HCT116 (cell line): ENCODE results near the gene MYL5. TPM values are rescaled to one million over a fixed set of nuclear protein-coding genes. Genes with fewer than 3 reads are reported as not detected.

Experiments
- ATAC-seq: fragments of 200-7000 bp; cut with Tn5 transposase; 2 replicates; pipeline ENCODE4 v1.9.1; 2020; ENCODE audit warnings: mild to moderate bottlenecking, moderate library complexity
- BruUV-seq: library from RNA; stranded (reverse); fragments of 400-500 nt; replicated peaks from 2 replicates; lab custom pipeline; 2021; lab: Mats Ljungman, UMichigan
- CTCF ChIA-PET: fragments of 300-600 bp; sonication (Branson Sonifier 250); formaldehyde crosslinking; loops from one replicate; lab custom pipeline; 2021; ENCODE audit warnings: antibody characterized with exemption; lab: Charles Lee
- POLR2A ChIA-PET: fragments of 300-600, 350-600 bp; sonication (Branson Sonifier 250); formaldehyde crosslinking; loops from one replicate; lab custom pipeline; 2021; ENCODE audit warnings: antibody characterized with exemption; lab: Charles Lee
- RAD21 ChIA-PET, 2 experiments: fragments of 300-600 bp; sonication (Branson Sonifier 250); formaldehyde crosslinking; loops; one replicate each; lab custom pipeline; 2023; ENCODE audit warnings: low total read pairs in 2 of 2; ENCODE audit not compliant: uncharacterized antibody in 2 of 2, unreplicated experiment in 2 of 2, low non-redundant PET in 1 of 2; lab: Charles Lee
- DNase-seq: peaks from one replicate; pipeline ENCODE4 v3.0.0-alpha.2; 2010; ENCODE audit warnings: low read depth, low spot score
- H2AFZ ChIP-seq: fragments of 200-600 bp; shearing (Covaris generic), sonication (generic); 2 replicates; pipeline ENCODE4 v1.6.1; 2017; ENCODE audit warnings: low read depth, mixed run types, mixed read lengths, antibody characterized with exemption, low read length; ENCODE audit not compliant: poor library complexity, severe bottlenecking
- H3K27ac ChIP-seq: 2 replicates; pipeline ENCODE4 v1.5.1; 2012; ENCODE audit warnings: low read depth, low read length
- H3K27me3 ChIP-seq: fragments of 200-600 bp; sonication (generic); 2 replicates; pipeline ENCODE4 v1.6.1; 2016; ENCODE audit warnings: mixed run types, low read length, mixed read lengths; ENCODE audit not compliant: insufficient read depth
- H3K36me3 ChIP-seq, 2 experiments: fragments of 200-500 bp in 1 of 2; fragments of 200-600 bp in 1 of 2; sonication (Bioruptor generic) in 1 of 2; sonication (generic) in 1 of 2; 2 replicates each; pipeline versions ENCODE4 v1.5.1 to v1.6.1; 2014 to 2016; ENCODE audit warnings: low read length in 2 of 2, inconsistent platforms in 1 of 2, mixed read lengths in 1 of 2, mixed run types in 1 of 2; ENCODE audit not compliant: insufficient read depth in 2 of 2, control insufficient read depth in 1 of 2
- H3K4me1 ChIP-seq, 2 experiments: fragments of 200-600 bp in 1 of 2; sonication (generic) in 1 of 2; 2 replicates each; pipeline versions ENCODE4 v1.5.1 to v1.6.1; 2012 to 2017; ENCODE audit warnings: low read length in 2 of 2, inconsistent platforms in 1 of 2, mild to moderate bottlenecking in 1 of 2, mixed read lengths in 1 of 2, mixed run types in 1 of 2, moderate library complexity in 1 of 2; ENCODE audit not compliant: insufficient read depth in 2 of 2, control insufficient read depth in 1 of 2
- H3K4me2 ChIP-seq: fragments of 200-600 bp; sonication (generic); 2 replicates; pipeline ENCODE4 v1.6.1; 2017; ENCODE audit warnings: mixed run types, low read length, mixed read lengths
- H3K4me3 ChIP-seq, 2 experiments: fragments of 200-600 bp in 1 of 2; sonication (generic) in 1 of 2; replicated peaks in 1 of 2; 2 replicates each; pipeline ENCODE4 v1.5.1; 2011 to 2016; ENCODE audit warnings: low read length in 2 of 2, control low read depth in 1 of 2, low read depth in 1 of 2, mild to moderate bottlenecking in 1 of 2, mixed read lengths in 1 of 2, mixed run types in 1 of 2
- H3K79me2 ChIP-seq: fragments of 200-600 bp; sonication (generic); 2 replicates; pipeline ENCODE4 v1.6.1; 2017; ENCODE audit warnings: mild to moderate bottlenecking, mixed run types, low read length, moderate library complexity, mixed read lengths; ENCODE audit not compliant: insufficient read depth
- H3K9ac ChIP-seq: fragments of 200-600 bp; sonication (generic); 2 replicates; pipeline ENCODE4 v1.6.1; 2016; ENCODE audit warnings: low read length, mixed read lengths
- H3K9me2 ChIP-seq: fragments of 200-600 bp; sonication (generic), shearing (Covaris generic); 2 replicates; pipeline ENCODE4 v1.6.1; 2017; ENCODE audit warnings: mixed run types, mild to moderate bottlenecking, moderate library complexity; ENCODE audit not compliant: insufficient read depth
- H3K9me3 ChIP-seq, 2 experiments: fragments of 200-500 bp in 1 of 2; fragments of 200-600 bp in 1 of 2; sonication (Bioruptor generic) in 1 of 2; sonication (generic) in 1 of 2; 2 replicates each; pipeline ENCODE4 v1.6.1; 2014 to 2017; ENCODE audit warnings: low read length in 2 of 2, mixed read lengths in 2 of 2, inconsistent platforms in 1 of 2, low read depth in 1 of 2, mild to moderate bottlenecking in 1 of 2, mixed run types in 1 of 2, moderate library complexity in 1 of 2; ENCODE audit not compliant: control insufficient read depth in 1 of 2, insufficient read depth in 1 of 2
- H4K20me1 ChIP-seq: fragments of 200-600 bp; sonication (generic), shearing (Covaris generic); 2 replicates; pipeline ENCODE4 v1.6.1; 2017; ENCODE audit warnings: mixed run types, mild to moderate bottlenecking, moderate library complexity; ENCODE audit not compliant: insufficient read depth
- ATF3 ChIP-seq: IDR thresholded peaks from 2 replicates; pipeline ENCODE4 v1.6.1; 2012
- CTCF ChIP-seq, 3 experiments: fragments of 200-600 bp in 1 of 3; sonication (generic) in 1 of 3; IDR thresholded peaks in 2 of 3; conservative IDR thresholded peaks in 1 of 3; 2 replicates each; pipeline ENCODE4 v1.5.1; 2012 to 2017; ENCODE audit warnings: low read depth in 2 of 3, low read length in 2 of 3, antibody characterized with exemption in 1 of 3, borderline replicate concordance in 1 of 3, control low read depth in 1 of 3, mild to moderate bottlenecking in 1 of 3, mixed read lengths in 1 of 3, mixed run types in 1 of 3, moderate library complexity in 1 of 3; ENCODE audit not compliant: insufficient read depth in 1 of 3
- ELF1 ChIP-seq: IDR thresholded peaks from 2 replicates; pipeline ENCODE4 v1.6.1; 2012; ENCODE audit warnings: low read depth, borderline replicate concordance
- EZH2phosphoT487 ChIP-seq: fragments of 200-600 bp; IDR thresholded peaks from 2 replicates; pipeline ENCODE4 v1.6.1; 2018; ENCODE audit warnings: antibody characterized with exemption, borderline replicate concordance
- FOSL1 ChIP-seq: IDR thresholded peaks from 2 replicates; pipeline ENCODE4 v1.6.1; 2012; ENCODE audit warnings: low read depth
- SIN3A ChIP-seq: IDR thresholded peaks from 2 replicates; pipeline ENCODE4 v1.6.1; 2012; ENCODE audit warnings: low read depth
- YY1 ChIP-seq: IDR thresholded peaks from 2 replicates; pipeline ENCODE4 v1.6.1; 2011; ENCODE audit warnings: low read length, low read depth, moderate library complexity, mild to moderate bottlenecking; ENCODE audit not compliant: insufficient replicate concordance; ENCODE audit errors: extremely low read depth
- ZFX ChIP-seq: fragments of 450-650 bp; IDR thresholded peaks from 2 replicates; pipeline ENCODE4 v1.6.1; 2017
- ZNF274 ChIP-seq: fragments of 200-500 bp; sonication (Bioruptor generic); IDR thresholded peaks from 2 replicates; pipeline ENCODE4 v1.6.1; 2014; ENCODE audit warnings: mild to moderate bottlenecking, low read depth, low read length, inconsistent platforms
- intact Hi-C: fragments of 100-400 bp; cut with micrococcal nuclease; formaldehyde crosslinking; loops from 2 replicates; pipeline ENCODE4 v1.10.0; 2022
- total RNA-seq: library from RNA; stranded (reverse); gene quantifications from one replicate; pipeline ENCODE4 v1.2.1, GENCODE V29; 2021; ENCODE audit not compliant: unreplicated experiment

The MYL5 gene
- total RNA-seq, 1 experiment from 2014 or later, result 14.0 TPM

GRCh38 chr4:633406-633805 is 40.9 kb upstream of the MYL5 start:
- intact Hi-C loops, result no loop called here
- ChIA-PET CTCF (no interaction called here), RAD21 (no interaction called here)
- H3K9me2 ChIP-seq, result no peaks in the 10 kb centered on the region
- DNase-seq (no peak), ATAC-seq (no peak)
- H2AFZ ChIP-seq, result no peak overlapping the region
- no peaks in the 10 kb centered on the region for H3K79me2 ChIP-seq
- no peaks in the 10 kb centered on the region for H3K36me3 ChIP-seq
- H3K4me1 ChIP-seq, result no peaks in the 10 kb centered on the region
- no peak overlapping the region for H3K27ac ChIP-seq
- no peaks in the 10 kb centered on the region for H3K27me3 ChIP-seq
- no TSS peak for BruUV-seq
- H3K9me3 ChIP-seq, result no peaks in the 10 kb centered on the region; a peak in 1 of 4 replicates
- TF ChIP-seq SIN3A, result no peak
- TF ChIP-seq ATF3, result no peak
- no peak for TF ChIP-seq ZNF274
- no peak for TF ChIP-seq YY1
- no peak for TF ChIP-seq FOSL1
- TF ChIP-seq CTCF (IDR thresholded peaks at IDR 0.05 in 2 of 3, conservative IDR thresholded peaks at IDR 0.05 in 1 of 3; ENCODE audit: borderline replicate concordance in 1 of 3, insufficient read depth in 1 of 3, low read depth in 2 of 3, low read length in 2 of 3), result no peak
- no peak for TF ChIP-seq ZFX
- no peak for TF ChIP-seq EZH2phosphoT487
- TF ChIP-seq ELF1, result no peak
- TF ChIP-seq, all 23 proteins: peak for 0
- Histone ChIP-seq H3K9ac (no peak overlapping the region), H4K20me1 (no peaks in the 10 kb centered on the region), H3K4me3 (no peak overlapping the region), H3K4me2 (no peak overlapping the region)
- POLR2A ChIA-PET, result no interaction called here
